GM18951 (cell line): ENCODE data around the gene CBX1.
"Not testable (repeated sequence)": the region's sequence is repeated elsewhere in the genome, so short reads cannot be mapped to it uniquely, and the experiment has no call there.

Source experiments
- POLR2A ChIP-seq: IDR thresholded peaks from 4 replicates; pipeline ENCODE4 v1.6.1; 2011; ENCODE audit warnings: mild to moderate bottlenecking; ENCODE audit not compliant: insufficient read length, insufficient read depth; ENCODE audit errors: extremely low read depth
- in situ Hi-C: fragments of 300-500 bp; cut with MboI; formaldehyde crosslinking; loops from one replicate; pipeline ENCODE4 v1.12.0; 2022; ENCODE audit warnings: low sequenced_read_pairs, mixed read lengths, inconsistent platforms; ENCODE audit not compliant: unreplicated experiment

CBX1 gene

DNA sequence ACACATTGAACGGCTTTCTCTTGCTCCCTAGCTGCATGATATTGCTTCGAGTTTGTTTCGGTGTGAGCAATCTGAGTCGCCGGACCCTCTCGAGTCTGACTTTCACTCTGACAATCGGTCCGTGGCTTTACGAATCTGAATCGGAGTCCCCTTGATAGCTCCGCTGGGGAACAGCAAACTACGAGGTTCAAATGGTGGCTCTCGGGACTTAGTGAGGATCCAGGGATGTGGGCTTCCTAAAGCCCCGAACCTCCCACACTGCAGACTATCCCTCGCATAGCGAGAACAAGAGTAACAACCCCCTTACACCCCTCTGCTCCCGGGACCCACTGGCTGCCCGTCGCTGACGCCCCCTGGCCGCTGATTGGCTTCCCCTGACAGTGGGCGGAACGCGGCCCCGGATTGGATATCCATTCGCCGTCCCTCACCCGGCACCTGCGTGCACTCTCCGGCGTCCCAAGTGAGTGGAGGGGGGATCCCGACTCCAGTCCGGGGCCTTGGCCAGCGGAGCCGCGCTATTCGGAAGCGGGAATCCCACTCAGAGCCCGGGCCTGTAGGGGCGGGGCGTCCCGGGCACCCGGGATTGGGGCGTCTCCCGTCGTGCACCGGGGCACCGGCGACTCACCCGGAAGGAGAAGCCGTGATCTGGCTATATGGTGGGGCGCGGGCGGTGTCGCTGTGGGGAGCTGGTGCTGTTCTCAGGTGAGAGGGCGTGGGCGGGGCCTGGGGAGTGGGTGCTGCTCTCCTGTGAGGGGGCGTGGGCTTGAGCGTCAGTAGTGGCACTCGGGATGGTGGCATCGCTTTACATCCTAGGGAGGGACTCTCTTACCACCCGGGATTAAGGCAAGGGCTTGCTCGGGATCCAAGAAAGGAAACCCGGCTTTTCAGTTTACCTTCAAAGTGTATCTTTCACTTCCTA lies 6.1 kb upstream of the CBX1 start, which contains the start of gene SNX11:
TSS of gene SNX11 (plus strand) at position 630 of the 919 bp plus-strand sequence. CDS start 4,278 bp downstream, outside the sequence.
- in situ Hi-C loops: no loop called here
- peak; percentile 76 for TF ChIP-seq POLR2A

GRCh38 chr17:48106802-48107136 lies 5.5 kb upstream of the CBX1 start:
- no peak for TF ChIP-seq POLR2A
- in situ Hi-C loops: no loop called here

DNA sequence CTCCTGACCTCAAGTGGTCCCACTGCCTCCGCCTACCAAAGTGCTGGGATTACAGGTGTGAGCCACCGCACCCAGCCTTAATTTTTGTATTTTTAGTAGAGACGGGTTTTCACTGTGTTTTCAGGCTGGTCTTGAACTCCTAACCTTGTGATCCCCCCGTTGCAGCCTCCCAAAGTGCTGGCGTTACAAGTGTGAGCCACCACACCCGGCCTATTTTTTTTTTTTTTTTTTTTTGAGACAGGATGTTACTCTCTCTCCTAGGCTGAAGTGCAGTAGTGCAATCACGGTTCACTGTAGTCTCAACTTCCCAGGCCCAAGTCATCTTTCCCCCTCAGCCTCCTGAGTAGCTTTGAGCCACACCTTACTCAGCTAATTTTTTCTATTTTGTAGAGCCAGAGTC lies 3.2 kb upstream of the CBX1 start:
- TF ChIP-seq POLR2A: no peak
- in situ Hi-C loops: no loop called here

DNA sequence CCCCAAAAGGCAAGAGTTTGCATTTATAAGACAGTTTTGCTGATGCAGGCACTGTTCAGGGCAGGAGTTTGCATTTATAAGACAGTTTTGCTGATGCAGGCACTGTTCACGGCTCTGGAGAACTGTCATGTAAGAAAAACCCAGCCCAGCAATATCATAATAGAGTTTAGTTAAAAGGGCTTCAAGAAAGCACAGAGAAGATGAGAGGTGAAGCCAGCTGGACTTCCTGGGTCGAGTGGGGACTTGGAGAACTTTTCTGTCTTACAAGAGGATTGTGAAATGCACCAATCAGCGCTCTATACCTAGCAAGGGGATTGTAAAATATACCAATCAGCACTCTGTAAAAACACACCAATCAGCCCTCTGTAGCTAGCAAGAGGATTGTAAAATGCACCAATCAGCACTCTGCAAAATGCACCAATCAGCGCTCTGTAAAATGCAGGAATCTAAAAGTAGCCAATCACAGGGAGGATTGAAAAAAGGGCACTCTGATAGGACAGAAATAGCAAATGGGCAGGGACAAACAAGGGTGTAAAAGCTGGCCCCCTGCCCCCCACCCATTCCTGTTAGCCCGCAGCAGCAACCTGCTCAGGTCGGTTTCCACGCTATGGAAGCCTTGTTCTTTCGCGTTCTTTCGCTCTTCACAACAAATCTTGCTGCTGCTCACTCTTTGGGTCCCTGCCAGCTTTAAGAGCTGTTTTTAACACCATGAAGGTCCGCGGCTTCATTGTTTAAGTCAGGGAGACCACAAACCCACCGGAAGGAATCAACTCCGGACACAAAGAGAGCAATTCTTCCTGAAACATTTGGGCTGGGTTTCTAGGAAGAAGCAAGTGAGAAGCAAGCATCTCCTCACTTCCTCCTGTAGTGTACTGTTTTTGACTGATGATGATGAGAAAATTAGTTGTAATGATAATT lies 1.8 kb upstream of the CBX1 start:
- in situ Hi-C loops: no loop called here
- no peak for TF ChIP-seq POLR2A

GRCh38 chr17:48102043-48102750 lies 919 bp upstream of the CBX1 start:
- TF ChIP-seq POLR2A: no peak
- in situ Hi-C loops: no loop called here

- TF ChIP-seq POLR2A: no peak
- in situ Hi-C loops: no loop called here
Measured at GRCh38 chr17:48100591-48101011, 677 bp downstream of the CBX1 start.

DNA sequence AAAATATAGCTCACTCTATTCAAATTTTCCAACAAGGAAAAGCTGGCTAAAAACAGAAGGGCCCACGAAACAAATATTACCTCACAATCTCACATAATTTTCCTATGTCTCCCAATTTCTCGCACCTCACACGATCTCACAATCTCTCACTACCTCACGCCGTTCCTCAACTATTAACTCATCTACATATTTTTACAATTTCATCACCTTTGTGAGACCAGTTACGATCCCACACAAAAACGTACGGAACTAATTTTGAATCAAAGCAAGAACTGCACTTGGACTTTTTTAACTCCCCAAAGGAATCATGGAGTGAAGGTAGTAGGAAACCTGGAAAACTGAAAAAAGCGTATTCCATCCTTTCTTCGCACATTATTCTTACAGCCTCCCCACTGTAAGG lies 1.1 kb downstream of the CBX1 start:
- TF ChIP-seq POLR2A: no peak
- in situ Hi-C loops: no loop called here

DNA sequence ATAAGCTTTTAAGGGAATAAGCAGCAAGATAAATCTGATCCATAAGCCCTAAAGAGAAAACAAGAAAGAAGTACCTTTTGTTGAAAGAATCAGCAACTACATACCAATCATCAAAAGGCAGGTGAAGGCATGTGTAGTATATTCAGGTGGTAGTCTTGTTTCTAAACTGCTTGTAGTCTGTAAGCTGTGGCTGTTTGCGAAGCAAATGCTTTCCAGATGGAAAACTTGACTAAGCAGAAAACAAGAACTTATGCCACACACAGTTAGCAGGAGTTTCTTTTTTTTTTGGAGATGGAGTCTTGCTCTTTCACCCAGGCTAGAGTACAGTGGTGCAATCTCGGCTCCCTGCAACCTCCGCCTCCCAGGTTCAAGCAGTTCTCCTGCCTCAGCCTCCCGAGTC lies 5.7 kb downstream of the CBX1 start:
- in situ Hi-C loops: no loop called here
- no peak for TF ChIP-seq POLR2A

- in situ Hi-C loops: no loop called here
- TF ChIP-seq POLR2A: no peak
Measured at GRCh38 chr17:48093341-48094045, 7.8 kb downstream of the CBX1 start.

GRCh38 chr17:48084932-48085331 lies 16.3 kb downstream of the CBX1 start:
- TF ChIP-seq POLR2A: no peak
- in situ Hi-C loops: no loop called here

DNA sequence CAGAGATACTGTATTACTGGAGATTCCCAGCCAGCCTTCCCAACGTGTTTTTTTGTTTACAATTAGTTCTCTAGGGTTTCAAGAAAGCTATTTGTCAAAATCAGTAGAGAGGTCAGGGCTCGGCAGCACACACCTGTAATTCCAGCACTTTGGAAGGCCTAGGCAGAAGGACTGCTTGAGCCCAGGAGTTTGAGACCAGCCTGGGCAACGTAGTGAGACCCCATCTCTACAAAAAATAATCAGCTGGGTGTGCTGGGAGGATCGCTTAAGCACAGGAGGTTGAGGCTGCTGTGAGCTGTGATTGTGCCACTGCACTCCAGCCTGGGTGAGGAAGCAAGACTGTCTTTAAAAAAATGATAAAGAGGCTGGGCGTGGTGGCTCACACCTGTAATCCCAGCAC lies 19.4 kb downstream of the CBX1 start:
- TF ChIP-seq POLR2A: no peak
- in situ Hi-C loops: no loop called here

DNA sequence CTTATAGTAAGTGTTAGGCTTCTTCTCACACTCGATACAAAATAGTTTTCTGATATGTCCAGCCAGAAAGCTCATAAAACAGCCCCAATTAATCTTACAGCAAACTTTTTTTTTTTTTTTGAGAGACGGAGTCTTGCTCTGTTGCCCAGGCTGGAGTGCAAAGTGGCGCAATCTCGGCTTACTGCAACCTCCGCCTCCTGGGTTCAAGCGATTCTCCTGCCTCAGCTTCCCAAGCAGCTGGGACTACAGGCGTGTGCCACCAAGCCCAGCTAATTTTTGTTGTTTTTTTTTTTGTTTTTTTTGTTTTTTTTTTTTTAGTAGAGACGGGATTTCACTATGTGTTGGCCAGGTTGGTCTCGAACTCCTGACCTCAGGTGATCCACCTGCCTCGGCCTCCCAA lies 24.1 kb downstream of the CBX1 start:
- in situ Hi-C loops: not testable (repeated sequence)
